Activated naive CD8-positive, alpha-beta T cell treated with anti-CD3 and anti-CD28 coated beads, Interleukin-2, amount 10 ng/mL, durations not matched to agents 7 days and 5 days (primary cell): ENCODE measurements around the gene ANTXR1. TPM values are rescaled to one million over a fixed set of nuclear protein-coding genes. Genes with fewer than 3 reads are reported as not detected.

ENCODE experiments used
- ATAC-seq: fragments of 150-1000 bp; cut with Tn5 transposase; one replicate; pipeline ENCODE4 v1.10.0; 2021; ENCODE audit warnings: low read depth, moderate library complexity
- POLR2A ChIA-PET: fragments of 350-600 bp; sonication (Branson Sonifier 250); formaldehyde crosslinking; loops from one replicate; lab custom pipeline; 2021; ENCODE audit warnings: antibody characterized with exemption; lab: Charles Lee
- DNase-seq: peaks from one replicate; pipeline ENCODE4 v3.0.0; 2021
- H3K27ac Mint-ChIP-seq: one replicate; pipeline ENCODE4 v1.8.0; 2022; ENCODE audit warnings: mild to moderate bottlenecking, mixed read lengths
- H3K27me3 Mint-ChIP-seq: one replicate; pipeline ENCODE4 v1.8.0; 2022; ENCODE audit warnings: mild to moderate bottlenecking, moderate library complexity, mixed read lengths
- H3K36me3 Mint-ChIP-seq: one replicate; pipeline ENCODE4 v1.8.0; 2021; ENCODE audit warnings: mild to moderate bottlenecking, mixed read lengths
- H3K4me1 Mint-ChIP-seq: one replicate; pipeline ENCODE4 v1.8.0; 2021; ENCODE audit warnings: mixed read lengths
- H3K4me3 Mint-ChIP-seq: one replicate; pipeline ENCODE4 v1.8.0; 2022; ENCODE audit warnings: mild to moderate bottlenecking, moderate library complexity, mixed read lengths
- H3K9me3 Mint-ChIP-seq: one replicate; pipeline ENCODE4 v1.8.0; 2021; ENCODE audit warnings: mixed read lengths
- total RNA-seq, 2 experiments: library from RNA; stranded (reverse); gene quantifications; one replicate each; pipeline ENCODE4 v1.2.3, GENCODE V29; 2021

ANTXR1 gene
- under 1 TPM; 0.09 to 0.11 TPM for total RNA-seq

DNA sequence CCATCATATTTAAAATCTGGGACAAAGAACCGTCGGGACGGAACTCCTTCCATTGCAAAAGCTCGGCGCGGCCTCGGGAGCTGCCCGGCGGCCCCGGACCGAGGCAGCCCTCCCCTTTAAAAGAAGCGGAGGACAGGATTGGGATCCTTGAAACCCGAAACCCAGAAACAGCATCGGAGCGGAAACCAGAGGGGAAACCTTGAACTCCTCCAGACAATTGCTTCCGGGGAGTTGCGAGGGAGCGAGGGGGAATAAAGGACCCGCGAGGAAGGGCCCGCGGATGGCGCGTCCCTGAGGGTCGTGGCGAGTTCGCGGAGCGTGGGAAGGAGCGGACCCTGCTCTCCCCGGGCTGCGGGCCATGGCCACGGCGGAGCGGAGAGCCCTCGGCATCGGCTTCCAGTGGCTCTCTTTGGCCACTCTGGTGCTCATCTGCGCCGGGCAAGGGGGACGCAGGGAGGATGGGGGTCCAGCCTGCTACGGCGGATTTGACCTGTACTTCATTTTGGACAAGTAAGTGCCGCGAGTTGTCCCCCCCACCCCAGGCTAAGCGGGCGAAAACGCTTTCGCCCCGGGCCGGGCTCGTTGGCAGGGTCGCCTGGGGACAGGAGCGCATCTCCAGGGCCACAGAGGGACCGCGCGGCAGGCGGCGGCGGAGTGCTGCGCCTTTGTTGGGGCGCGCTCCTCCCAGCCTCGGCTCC lies at the start of gene ANTXR1:
TSS of gene ANTXR1 (plus strand) at position 38 of the 698 bp plus-strand sequence. CDS start at position 359, 321 bp downstream.
- POLR2A ChIA-PET = no interaction called here
- no peak within 1 kb of the TSS for H3K27ac Mint-ChIP-seq

GRCh38 chr2:68964282-68964681 lies 48.7 kb upstream of the ANTXR1 start:
- DNase-seq = no peak
- H3K36me3 Mint-ChIP-seq = no peaks in the 10 kb centered on the region
- no peak overlapping the region for H3K27ac Mint-ChIP-seq

More for the DNA sequence above, at the start of gene ANTXR1:
- H3K36me3 Mint-ChIP-seq = no peaks in the 10 kb centered on the region
- DNase-seq = peak; percentile 52
- peak within 1 kb of the TSS; percentile 74 for H3K4me3 Mint-ChIP-seq
- H3K4me1 Mint-ChIP-seq = peaks cover 12% of the 10 kb centered on the region
- H3K27me3 Mint-ChIP-seq = peaks cover 64% of the 10 kb centered on the region
- no peaks in the 10 kb centered on the region for H3K9me3 Mint-ChIP-seq
- peak; percentile 68 for ATAC-seq

DNA sequence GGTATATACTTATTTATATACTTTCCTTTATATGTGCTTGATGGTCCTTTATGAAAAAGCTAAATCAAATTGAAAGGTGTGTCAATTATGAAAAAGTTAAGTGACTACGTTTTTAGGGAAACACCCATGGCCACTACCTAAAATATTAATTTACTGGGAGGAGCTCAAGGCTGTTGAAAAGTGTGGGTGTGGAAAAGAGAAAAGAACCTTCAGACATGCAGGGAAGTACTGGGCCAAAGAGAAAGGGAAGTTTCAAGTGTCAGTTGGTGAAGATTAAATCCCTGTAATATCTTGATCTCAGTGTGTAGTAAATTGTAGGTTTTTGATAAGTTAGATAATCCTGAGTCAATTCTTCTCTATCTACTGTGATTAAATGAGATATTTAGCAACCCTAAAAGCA lies 44.8 kb upstream of the ANTXR1 start:
- ATAC-seq (no peak), DNase-seq (no peak)
- POLR2A ChIA-PET = no interaction called here
- Mint-ChIP-seq H3K9me3 (no peaks in the 10 kb centered on the region), H3K27me3 (peaks cover 16% of the 10 kb centered on the region), H3K4me3 (no peak overlapping the region), H3K27ac (no peak overlapping the region), H3K4me1 (no peaks in the 10 kb centered on the region), H3K36me3 (no peaks in the 10 kb centered on the region)

More at GRCh38 chr2:68964282-68964681, 48.7 kb upstream of the ANTXR1 start:
- peaks cover 20% of the 10 kb centered on the region for H3K27me3 Mint-ChIP-seq
- H3K9me3 Mint-ChIP-seq = no peaks in the 10 kb centered on the region
- no peaks in the 10 kb centered on the region for H3K4me1 Mint-ChIP-seq
- POLR2A ChIA-PET = no interaction called here
- no peak for ATAC-seq
- H3K4me3 Mint-ChIP-seq = no peak overlapping the region

DNA sequence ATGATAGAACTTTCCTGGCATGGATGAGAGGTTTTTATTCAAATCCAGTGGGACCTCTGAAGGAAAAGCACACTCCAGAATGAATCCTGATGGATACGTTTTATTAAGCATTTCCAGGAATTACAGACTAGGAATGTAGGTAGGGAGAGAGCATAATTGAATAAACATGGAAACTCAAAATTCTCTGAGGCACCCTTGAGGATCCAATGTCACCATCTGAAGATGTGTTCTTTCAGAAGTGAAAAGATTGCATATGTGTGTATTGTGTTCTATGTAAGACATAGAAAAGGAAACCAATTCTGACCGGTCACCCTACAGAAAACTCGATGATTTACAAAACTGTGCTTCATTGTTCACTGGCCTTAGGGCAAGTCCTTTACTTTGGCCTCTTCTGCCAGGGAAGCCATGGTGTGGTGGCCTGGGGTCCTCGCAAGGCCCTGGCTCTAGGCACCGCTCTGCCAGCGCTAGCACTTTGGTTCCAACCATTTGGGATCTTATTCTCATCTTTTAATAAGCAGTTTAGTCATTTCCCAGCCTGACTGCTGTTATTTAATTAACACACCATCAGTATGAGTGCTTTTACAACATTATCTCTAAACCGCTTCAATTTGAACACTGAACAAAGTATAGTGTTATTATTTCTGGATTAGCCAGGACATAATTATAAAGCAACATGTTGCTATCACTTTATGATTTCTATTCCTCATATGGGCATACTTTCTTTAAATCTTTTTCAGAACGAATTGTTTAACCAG lies 43.1 kb upstream of the ANTXR1 start:
- Mint-ChIP-seq H3K4me3 (no peak overlapping the region), H3K36me3 (no peaks in the 10 kb centered on the region), H3K27ac (no peak overlapping the region), H3K27me3 (peaks cover 15% of the 10 kb centered on the region), H3K4me1 (no peaks in the 10 kb centered on the region), H3K9me3 (no peaks in the 10 kb centered on the region)
- ATAC-seq (no peak), DNase-seq (no peak)
- POLR2A ChIA-PET = no interaction called here

DNA sequence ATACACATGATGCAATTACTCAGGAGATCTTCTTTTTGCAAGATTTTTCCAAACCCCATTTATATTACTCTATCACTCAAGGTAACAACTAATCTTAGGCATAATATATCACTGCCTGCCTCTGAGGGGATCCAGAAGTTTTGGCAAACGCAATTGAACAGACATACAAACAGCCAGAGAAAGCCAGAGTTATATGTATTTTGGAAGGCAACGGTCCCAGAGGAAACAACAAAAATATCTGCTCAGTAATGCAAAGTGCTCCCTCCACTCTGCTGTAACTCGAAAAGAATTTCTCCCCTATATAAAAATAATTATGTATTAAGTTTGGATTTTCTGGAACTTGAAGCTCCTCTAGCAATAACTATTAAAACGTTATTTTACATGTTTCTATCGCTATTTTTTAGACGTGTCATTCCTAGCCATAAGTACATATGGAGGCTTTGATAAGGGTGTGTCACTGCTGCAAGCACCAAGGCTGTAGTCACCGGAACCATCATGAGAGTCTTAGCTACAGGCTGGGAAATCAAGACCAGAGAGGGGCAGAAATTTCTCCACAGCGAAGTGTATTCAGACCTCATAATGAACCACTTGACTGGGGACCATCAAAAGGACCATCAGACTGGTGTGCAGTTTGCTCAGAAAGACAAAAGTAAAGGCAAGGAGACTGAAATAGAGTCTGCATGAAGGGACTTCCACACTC lies 42.3 kb upstream of the ANTXR1 start:
- Mint-ChIP-seq H3K36me3 (no peaks in the 10 kb centered on the region), H3K4me3 (no peak overlapping the region), H3K27me3 (peaks cover 21% of the 10 kb centered on the region), H3K27ac (no peak overlapping the region), H3K4me1 (no peaks in the 10 kb centered on the region), H3K9me3 (no peaks in the 10 kb centered on the region)
- POLR2A ChIA-PET = no interaction called here
- DNase-seq = no peak
- no peak for ATAC-seq

GRCh38 chr2:68971591-68972231 lies 41.3 kb upstream of the ANTXR1 start:
- no peak overlapping the region for H3K4me3 Mint-ChIP-seq
- no peaks in the 10 kb centered on the region for H3K9me3 Mint-ChIP-seq
- DNase-seq (no peak), ATAC-seq (no peak)
- H3K4me1 Mint-ChIP-seq = no peaks in the 10 kb centered on the region
- POLR2A ChIA-PET = no interaction called here
- no peak overlapping the region for H3K27ac Mint-ChIP-seq
- peaks cover 18% of the 10 kb centered on the region for H3K27me3 Mint-ChIP-seq
- H3K36me3 Mint-ChIP-seq = no peaks in the 10 kb centered on the region

GRCh38 chr2:68974251-68974650 lies 38.7 kb upstream of the ANTXR1 start, which contains the start of gene GKN1:
Gene GKN1 (plus strand): TSS chr2:68974636. CDS start chr2:68974678, 42 bp downstream.
- peaks cover 3% of the 10 kb centered on the region for H3K4me1 Mint-ChIP-seq
- no peak within 1 kb of the TSS for H3K27ac Mint-ChIP-seq
- no peaks in the 10 kb centered on the region for H3K9me3 Mint-ChIP-seq
- peaks cover 31% of the 10 kb centered on the region for H3K27me3 Mint-ChIP-seq
- POLR2A ChIA-PET = no interaction called here
- H3K36me3 Mint-ChIP-seq = no peaks in the 10 kb centered on the region
- ATAC-seq (no peak), DNase-seq (no peak)
- no peak within 1 kb of the TSS for H3K4me3 Mint-ChIP-seq

GRCh38 chr2:68974946-68975665 lies 37.9 kb upstream of the ANTXR1 start:
- no peak overlapping the region for H3K27ac Mint-ChIP-seq
- POLR2A ChIA-PET = no interaction called here
- no peaks in the 10 kb centered on the region for H3K9me3 Mint-ChIP-seq
- no peak for ATAC-seq
- peaks cover 36% of the 10 kb centered on the region for H3K27me3 Mint-ChIP-seq
- no peak for DNase-seq
- H3K4me3 Mint-ChIP-seq = no peak overlapping the region
- H3K36me3 Mint-ChIP-seq = no peaks in the 10 kb centered on the region
- peaks cover 3% of the 10 kb centered on the region for H3K4me1 Mint-ChIP-seq

DNA sequence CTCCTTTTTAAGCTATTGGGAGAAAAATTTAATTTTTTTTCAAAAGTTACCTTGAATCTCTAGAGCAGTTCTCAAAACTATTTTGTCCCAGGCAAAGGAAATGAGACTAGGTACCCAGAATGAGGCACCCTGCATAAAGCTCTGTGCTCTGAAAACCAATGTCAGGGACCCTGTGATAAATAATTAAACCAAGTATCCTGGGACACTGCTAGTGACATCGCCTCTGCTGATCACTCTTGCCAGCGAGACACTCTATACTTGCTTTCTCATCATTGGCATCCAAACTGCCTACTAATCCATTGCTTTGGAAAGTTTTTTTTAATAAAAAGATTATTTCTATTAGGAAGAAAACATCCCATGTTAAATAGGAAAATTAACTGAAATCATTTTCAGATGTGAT lies 37.1 kb upstream of the ANTXR1 start:
- Mint-ChIP-seq H3K27me3 (peaks cover 40% of the 10 kb centered on the region), H3K36me3 (no peaks in the 10 kb centered on the region), H3K9me3 (no peaks in the 10 kb centered on the region), H3K4me1 (peaks cover 3% of the 10 kb centered on the region), H3K4me3 (no peak overlapping the region), H3K27ac (no peak overlapping the region)
- DNase-seq (no peak), ATAC-seq (no peak)
- POLR2A ChIA-PET = no interaction called here

- ATAC-seq (no peak), DNase-seq (no peak)
- Mint-ChIP-seq H3K4me1 (peaks cover 3% of the 10 kb centered on the region), H3K27me3 (peaks cover 45% of the 10 kb centered on the region), H3K36me3 (no peaks in the 10 kb centered on the region), H3K4me3 (no peak overlapping the region), H3K27ac (no peak overlapping the region), H3K9me3 (peaks cover 2% of the 10 kb centered on the region)
- POLR2A ChIA-PET = no interaction called here
Observed at GRCh38 chr2:68977453-68977852, 35.5 kb upstream of the ANTXR1 start.

DNA sequence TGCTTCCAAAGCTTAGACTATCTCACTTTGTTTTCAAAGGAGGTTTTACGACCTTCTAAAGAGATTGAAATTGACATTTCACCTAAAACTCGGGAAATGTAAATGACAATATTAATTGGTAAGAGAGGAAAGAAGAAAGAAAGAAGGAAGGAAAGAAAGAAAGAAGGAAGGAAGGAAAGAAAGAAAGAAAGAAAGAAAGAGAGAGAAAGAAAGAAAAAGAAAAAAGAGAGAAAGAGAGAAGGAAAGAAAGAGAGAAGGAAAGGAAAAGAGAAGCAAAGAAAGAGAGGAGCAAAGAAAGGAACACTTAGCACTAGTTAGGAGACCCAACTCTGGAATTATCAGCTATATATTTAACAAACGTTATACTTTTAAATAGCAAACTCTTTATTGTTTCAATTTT lies 34.9 kb upstream of the ANTXR1 start:
- ATAC-seq = no peak
- no peak overlapping the region for H3K4me3 Mint-ChIP-seq
- H3K27ac Mint-ChIP-seq = no peak overlapping the region
- no peak for DNase-seq
- peaks cover 45% of the 10 kb centered on the region for H3K27me3 Mint-ChIP-seq
- H3K4me1 Mint-ChIP-seq = peaks cover 3% of the 10 kb centered on the region
- POLR2A ChIA-PET = no interaction called here
- no peaks in the 10 kb centered on the region for H3K36me3 Mint-ChIP-seq
- H3K9me3 Mint-ChIP-seq = peaks cover 2% of the 10 kb centered on the region

- Mint-ChIP-seq H3K27ac (no peak overlapping the region), H3K4me3 (no peak overlapping the region), H3K9me3 (peaks cover 2% of the 10 kb centered on the region), H3K4me1 (peaks cover 3% of the 10 kb centered on the region), H3K27me3 (peaks cover 35% of the 10 kb centered on the region), H3K36me3 (no peaks in the 10 kb centered on the region)
- ATAC-seq (no peak), DNase-seq (no peak)
- POLR2A ChIA-PET = interaction anchor here (0.6 kb wide), 1 partner anchor 667 kb away, joined by 5 read pairs; no protein-coding TSS in a partner anchor
Observed at GRCh38 chr2:68980956-68981355, 32.0 kb upstream of the ANTXR1 start.
